ENCODE data around the gene TRIP6. TPM values are rescaled to one million over a fixed set of nuclear protein-coding genes. Genes with fewer than 3 reads are reported as not detected.

TRIP6 gene
- total RNA-seq, result 64.1 and 73.1 TPM in 2 replicates

GRCh38 chr7:100867040-100867775 lies at the start of gene TRIP6:
Gene TRIP6 (plus strand): TSS chr7:100867387. CDS start chr7:100867498, 111 bp downstream.

GRCh38 chr7:100827330-100828226 lies 39.6 kb upstream of the TRIP6 start, which contains the start of gene EPHB4:
Gene EPHB4 (minus strand): TSS chr7:100827523. CDS start chr7:100827030, 493 bp downstream.

GRCh38 chr7:100852048-100852872 lies 14.9 kb upstream of the TRIP6 start, which contains the start of gene SLC12A9:
Gene SLC12A9 (plus strand): TSS chr7:100852713. CDS start chr7:100854198, 1,485 bp downstream.

GRCh38 chr7:100874577-100875355 lies 7.6 kb downstream of the TRIP6 start, which contains the start of gene SRRT:
Gene SRRT (plus strand): TSS chr7:100875103. CDS start chr7:100875591, 488 bp downstream.

GRCh38 chr7:100888988-100889750 lies 22.0 kb downstream of the TRIP6 start, which contains the start of gene UFSP1:
Gene UFSP1 (minus strand): TSS chr7:100889715. CDS start chr7:100889271, 444 bp downstream.

GRCh38 chr7:100895701-100895955 lies 28.4 kb downstream of the TRIP6 start, which contains the start of gene ACHE:
Gene ACHE (minus strand): TSS chr7:100895888. CDS start chr7:100894232, 1,656 bp downstream.

Other genes starting within 250 kb of the TRIP6 start
- gene TFR2, start 225.8 kb upstream of the TRIP6 start, total RNA-seq, result 0.18 and 0.19 TPM in 2 replicates
- not detected in 2 replicates for gene ACTL6B, start 210.9 kb upstream of the TRIP6 start, total RNA-seq
- 79.3 and 96.9 TPM in 2 replicates for gene GNB2, start 193.6 kb upstream of the TRIP6 start, total RNA-seq
- 12.1 and 16.4 TPM in 2 replicates for gene GIGYF1, start 173.1 kb upstream of the TRIP6 start, total RNA-seq
- gene POP7, start 161.3 kb upstream of the TRIP6 start, total RNA-seq, result 34.6 and 45.7 TPM in 2 replicates
- gene EPO, start 146.9 kb upstream of the TRIP6 start, total RNA-seq, result not detected in 2 replicates
- gene ZAN, start 133.8 kb upstream of the TRIP6 start, total RNA-seq, result not detected in 2 replicates
- 281 and 308 TPM in 2 replicates for gene EPHB4, start 39.9 kb upstream of the TRIP6 start, total RNA-seq
- gene SLC12A9, start 14.7 kb upstream of the TRIP6 start, total RNA-seq, result 20.0 and 22.2 TPM in 2 replicates
- 49.1 and 58.4 TPM in 2 replicates for gene SRRT, start 7.7 kb downstream of the TRIP6 start, total RNA-seq
- gene UFSP1, start 22.3 kb downstream of the TRIP6 start, total RNA-seq, result 2.5 and 5.3 TPM in 2 replicates
- 0.18 and 0.28 TPM in 2 replicates for gene ACHE, start 28.5 kb downstream of the TRIP6 start, total RNA-seq
- gene MUC3A, start 82.1 kb downstream of the TRIP6 start, total RNA-seq, result under 0.01 TPM in 1 of 2 replicates, not detected in the other
- gene MUC12, start 102.2 kb downstream of the TRIP6 start, total RNA-seq, result not detected in 2 replicates
- not detected in 2 replicates for gene MUC17, start 152.7 kb downstream of the TRIP6 start, total RNA-seq
- gene TRIM56, start 218.1 kb downstream of the TRIP6 start, total RNA-seq, result 18.7 and 36.1 TPM in 2 replicates

All from endothelial cell of coronary artery (primary cell).